Camera-type eye (tissue), 1 donor: ENCODE measurements around the gene HEXA. TPM values are rescaled to one million over a fixed set of nuclear protein-coding genes. Genes with fewer than 3 reads are reported as not detected.

Source experiments
- total RNA-seq: library from RNA; depleted of rRNA; stranded (reverse); fragments of >200 nt; gene quantifications from one replicate; pipeline ENCODE4 v1.2.3, GENCODE V29; 2014

The HEXA gene
- 81.9 TPM for total RNA-seq

DNA sequence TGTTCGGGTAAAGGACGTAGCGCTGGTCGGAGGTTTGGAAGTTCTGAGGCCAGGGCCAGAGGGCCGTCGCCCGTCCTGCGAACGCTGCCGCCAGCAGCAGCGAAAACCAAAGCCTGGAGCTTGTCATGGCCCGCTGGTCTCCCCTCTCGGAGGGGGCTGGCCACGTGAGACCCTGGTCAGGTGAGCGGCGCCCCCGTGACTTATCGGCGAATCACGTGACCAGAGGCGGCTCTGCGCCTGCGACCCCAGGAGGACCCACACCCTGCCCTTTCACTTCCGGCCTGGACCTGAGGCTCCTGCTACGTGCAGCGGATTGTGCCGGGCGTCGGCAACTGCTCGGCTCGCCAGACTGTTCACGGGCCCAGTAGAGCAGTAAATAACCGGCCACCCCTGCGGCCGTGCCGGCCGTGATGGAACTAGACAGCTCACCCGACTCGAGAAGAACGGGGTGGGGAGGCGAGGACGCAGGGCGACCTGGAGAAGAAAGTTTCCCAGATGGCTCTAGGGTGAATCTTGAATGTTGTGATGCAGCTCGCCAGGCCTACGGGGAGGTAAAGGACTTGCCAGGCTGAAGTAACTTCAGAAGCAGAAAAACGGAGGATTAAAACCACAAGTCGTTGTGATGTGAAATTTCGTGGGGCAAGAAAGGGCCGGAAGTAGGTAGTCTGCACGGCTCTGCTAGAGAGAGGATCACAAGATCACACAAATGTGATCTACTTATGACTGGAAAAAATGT lies at the start of gene HEXA:
Gene HEXA, minus strand, starts transcription at position 169 of the 736 bp plus-strand sequence. Its CDS starts 42 bp downstream, at position 127.

DNA sequence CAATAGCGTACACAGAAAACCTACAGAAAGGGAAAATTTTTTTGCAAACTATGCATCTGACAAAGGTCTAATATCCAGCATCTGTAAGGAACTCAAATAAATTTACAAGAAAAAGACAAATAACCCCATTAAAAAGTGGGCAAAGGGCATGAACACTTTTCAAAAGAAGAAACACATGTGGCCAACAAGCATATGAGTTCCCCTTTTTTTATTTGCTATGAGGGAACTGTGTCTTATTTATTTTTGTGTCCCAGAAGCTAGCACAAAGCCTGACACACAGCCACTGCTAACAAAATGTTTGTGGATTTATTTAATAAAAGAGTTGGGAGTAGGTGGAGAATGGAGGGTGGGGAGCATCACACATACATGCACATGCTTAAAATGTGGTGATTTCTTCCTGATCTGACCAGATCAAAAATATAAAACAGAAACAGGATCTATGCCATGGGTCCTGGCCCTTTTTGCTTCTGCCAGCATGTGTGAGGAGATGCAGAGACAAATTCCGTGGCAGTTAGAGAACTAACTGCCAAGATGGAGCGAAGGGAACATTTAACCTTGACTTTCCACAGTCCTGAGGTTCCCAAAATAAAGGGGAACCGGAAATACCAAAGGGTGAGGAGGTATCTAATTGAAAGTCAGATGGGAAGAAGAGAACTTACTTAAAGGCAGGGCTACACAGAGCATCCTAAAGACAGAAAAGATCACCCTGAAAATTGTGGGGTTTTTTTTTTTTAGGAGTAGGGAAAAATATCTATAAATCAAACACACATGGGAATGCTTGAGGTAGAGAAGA lies 22.2 kb upstream of the HEXA start, which contains the start of gene TMEM202:
Gene TMEM202, plus strand, starts transcription at position 510 of the 793 bp plus-strand sequence. Its CDS starts 22 bp downstream, at position 532.

DNA sequence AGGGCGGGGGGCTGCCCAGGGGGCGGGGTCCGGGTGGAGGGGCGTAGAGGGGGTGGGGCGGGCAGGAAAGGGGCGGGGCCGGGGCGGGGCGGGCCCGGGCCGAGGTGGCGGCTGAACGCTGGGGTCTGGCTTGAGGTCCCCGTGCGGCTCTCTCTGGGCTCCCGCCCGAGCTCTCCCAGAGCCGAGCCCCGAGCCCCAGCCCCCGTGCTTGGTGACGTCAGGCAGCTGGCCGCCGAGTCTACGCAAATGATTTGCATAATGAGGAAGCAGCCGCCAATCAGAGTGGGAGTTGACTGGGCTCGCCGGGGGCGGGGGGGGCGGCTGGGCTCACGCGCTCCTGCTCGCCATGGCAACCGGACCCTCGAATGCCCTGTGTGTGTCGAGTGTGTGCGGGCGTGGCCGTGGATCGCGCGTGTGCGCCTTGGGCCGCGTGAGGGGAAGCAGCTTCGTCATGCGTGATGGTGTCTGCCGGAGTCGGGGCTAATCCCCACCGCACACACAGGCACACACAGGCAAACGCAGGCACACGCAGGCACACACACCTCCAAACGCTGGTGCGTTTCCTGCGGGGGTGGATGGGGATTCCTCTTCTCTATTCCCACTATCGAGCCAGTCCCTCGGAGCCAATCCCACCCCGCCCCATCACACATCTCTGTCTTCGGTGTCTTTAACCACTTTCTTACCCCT lies 55.7 kb downstream of the HEXA start, which contains the start of gene CELF6:
Gene CELF6, minus strand, starts transcription at position 173 of the 687 bp plus-strand sequence. CDS start 283 bp downstream, outside the sequence.

Other genes with a start within 250 kb of the HEXA start
- 0.66 TPM for gene GRAMD2A, start 178.2 kb downstream of the HEXA start, total RNA-seq
- 884 TPM for gene PKM, start 144.8 kb downstream of the HEXA start, total RNA-seq
- gene PARP6, start 103.5 kb downstream of the HEXA start, total RNA-seq, result 71.6 TPM
- 23.9 TPM for gene CELF6, start 55.9 kb downstream of the HEXA start, total RNA-seq
- gene TMEM202, start 22.3 kb upstream of the HEXA start, total RNA-seq, result not detected
- 80.1 TPM for gene ARIH1, start 98.3 kb upstream of the HEXA start, total RNA-seq